ENCODE data around the gene DCAF11.

DCAF11 gene

GRCh38 chr14:24084440-24084839 lies 30.1 kb upstream of the DCAF11 start:
- no peak for DNase-seq (ENCODE audit: low spot score)
- in situ Hi-C loops (cut with MboI; ENCODE audit: low sequenced_read_pairs, unreplicated experiment): no loop called here
- TF ChIP-seq CTCF (IDR thresholded peaks at IDR 0.05; ENCODE audit: borderline replicate concordance, control extremely low read depth, extremely low read depth, insufficient read depth, missing control alignments): no peak

GRCh38 chr14:24085215-24085614 lies 29.4 kb upstream of the DCAF11 start:
- TF ChIP-seq CTCF (IDR thresholded peaks at IDR 0.05; ENCODE audit: borderline replicate concordance, control extremely low read depth, extremely low read depth, insufficient read depth, missing control alignments): no peak
- in situ Hi-C loops (cut with MboI; ENCODE audit: low sequenced_read_pairs, unreplicated experiment): no loop called here
- DNase-seq (ENCODE audit: low spot score): no peak

GRCh38 chr14:24086193-24086955 lies 28.2 kb upstream of the DCAF11 start:
- no peak for DNase-seq (ENCODE audit: low spot score)
- no peak for TF ChIP-seq CTCF (IDR thresholded peaks at IDR 0.05; ENCODE audit: borderline replicate concordance, control extremely low read depth, extremely low read depth, insufficient read depth, missing control alignments)
- in situ Hi-C loops (cut with MboI; ENCODE audit: low sequenced_read_pairs, unreplicated experiment): no loop called here

GRCh38 chr14:24087004-24087403 lies 27.6 kb upstream of the DCAF11 start:
- in situ Hi-C loops (cut with MboI; ENCODE audit: low sequenced_read_pairs, unreplicated experiment): no loop called here

GRCh38 chr14:24088095-24088494 lies 26.5 kb upstream of the DCAF11 start:
- no peak for DNase-seq (ENCODE audit: low spot score)
- no peak for TF ChIP-seq CTCF (IDR thresholded peaks at IDR 0.05; ENCODE audit: borderline replicate concordance, control extremely low read depth, extremely low read depth, insufficient read depth, missing control alignments)
- in situ Hi-C loops (cut with MboI; ENCODE audit: low sequenced_read_pairs, unreplicated experiment): no loop called here

More at GRCh38 chr14:24087004-24087403, 27.6 kb upstream of the DCAF11 start:
- DNase-seq (ENCODE audit: low spot score): no peak
- no peak for TF ChIP-seq CTCF (IDR thresholded peaks at IDR 0.05; ENCODE audit: borderline replicate concordance, control extremely low read depth, extremely low read depth, insufficient read depth, missing control alignments)

- DNase-seq (ENCODE audit: low spot score): no peak
- in situ Hi-C loops (cut with MboI; ENCODE audit: low sequenced_read_pairs, unreplicated experiment): no loop called here
- no peak for TF ChIP-seq CTCF (IDR thresholded peaks at IDR 0.05; ENCODE audit: borderline replicate concordance, control extremely low read depth, extremely low read depth, insufficient read depth, missing control alignments)
Observed at GRCh38 chr14:24089890-24090289, 24.7 kb upstream of the DCAF11 start.

Measured in GM13976 (cell line).